Activated CD4-positive, alpha-beta T cell treated with anti-CD3 and anti-CD28 coated beads, Interleukin-2, amount 10 ng/mL, durations not matched to agents 24 days and 14 days (primary cell): ENCODE measurements around the gene HECA. TPM values are rescaled to one million over a fixed set of nuclear protein-coding genes. Genes with fewer than 3 reads are reported as not detected.

ENCODE experiments used
- DNase-seq: peaks from one replicate; pipeline ENCODE4 v3.0.0; 2022
- H3K27ac Mint-ChIP-seq: one replicate; pipeline ENCODE4 v1.8.0; 2022; ENCODE audit warnings: mild to moderate bottlenecking, mixed read lengths
- H3K27me3 Mint-ChIP-seq: one replicate; pipeline ENCODE4 v1.8.0; 2022; ENCODE audit warnings: mixed read lengths
- H3K36me3 Mint-ChIP-seq: one replicate; pipeline ENCODE4 v1.8.0; 2022; ENCODE audit warnings: low read depth, mild to moderate bottlenecking, mixed read lengths
- H3K4me1 Mint-ChIP-seq: one replicate; pipeline ENCODE4 v1.8.0; 2021; ENCODE audit warnings: mixed read lengths
- H3K4me3 Mint-ChIP-seq: one replicate; pipeline ENCODE4 v1.8.0; 2022; ENCODE audit warnings: mild to moderate bottlenecking, moderate library complexity, mixed read lengths
- H3K9me3 Mint-ChIP-seq: one replicate; pipeline ENCODE4 v1.8.0; 2021; ENCODE audit warnings: mixed read lengths
- intact Hi-C: fragments of 100-400 bp; cut with micrococcal nuclease; formaldehyde crosslinking; loops from one replicate; pipeline ENCODE4 v1.15.1; 2023
- total RNA-seq: library from RNA; stranded (reverse); gene quantifications from 2 replicates; pipeline ENCODE4 v1.2.3, GENCODE V29; 2022

HECA gene
- total RNA-seq, 1 donor from 2014 or later, result 47.7 TPM

DNA sequence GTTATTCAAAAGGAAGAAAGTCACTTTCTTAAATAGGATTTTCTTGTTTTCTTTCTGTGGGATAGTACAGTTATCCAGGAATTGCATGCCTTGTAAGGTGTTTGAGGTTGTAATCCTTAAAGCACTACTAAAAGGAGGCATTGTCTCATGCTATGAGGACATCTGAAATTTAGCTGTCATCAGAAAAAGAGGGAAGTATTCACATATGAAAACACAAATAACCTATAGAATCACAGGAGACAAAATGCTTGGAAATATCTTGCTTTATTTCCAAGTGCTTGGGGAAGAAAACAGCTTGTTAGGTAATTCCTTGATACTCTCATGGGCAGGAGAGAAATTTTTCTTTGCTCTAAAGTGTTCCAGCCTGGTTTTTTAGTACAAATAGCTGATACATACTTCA lies 40.1 kb downstream of the HECA start:
- H3K27ac Mint-ChIP-seq, result peak overlapping the region; percentile 3
- no peak for DNase-seq
- H3K4me3 Mint-ChIP-seq, result no peak overlapping the region
- intact Hi-C loops, result loop anchor here (2.0 kb wide), 1 partner anchor 14 kb away; no protein-coding TSS in a partner anchor
- peaks cover 71% of the 10 kb centered on the region for H3K4me1 Mint-ChIP-seq
- no peaks in the 10 kb centered on the region for H3K27me3 Mint-ChIP-seq
- H3K36me3 Mint-ChIP-seq, result peaks cover 75% of the 10 kb centered on the region
- no peaks in the 10 kb centered on the region for H3K9me3 Mint-ChIP-seq

- Mint-ChIP-seq H3K36me3 (peaks cover 76% of the 10 kb centered on the region), H3K4me1 (peaks cover 69% of the 10 kb centered on the region), H3K4me3 (peak overlapping the region; percentile 0), H3K9me3 (no peaks in the 10 kb centered on the region), H3K27me3 (no peaks in the 10 kb centered on the region), H3K27ac (peak overlapping the region; percentile 58)
- no peak for DNase-seq
- intact Hi-C loops, result loop anchor here (2.0 kb wide), 1 partner anchor 15 kb away; no protein-coding TSS in a partner anchor
Observed at GRCh38 chr6:139175389-139175948, 40.6 kb downstream of the HECA start.

DNA sequence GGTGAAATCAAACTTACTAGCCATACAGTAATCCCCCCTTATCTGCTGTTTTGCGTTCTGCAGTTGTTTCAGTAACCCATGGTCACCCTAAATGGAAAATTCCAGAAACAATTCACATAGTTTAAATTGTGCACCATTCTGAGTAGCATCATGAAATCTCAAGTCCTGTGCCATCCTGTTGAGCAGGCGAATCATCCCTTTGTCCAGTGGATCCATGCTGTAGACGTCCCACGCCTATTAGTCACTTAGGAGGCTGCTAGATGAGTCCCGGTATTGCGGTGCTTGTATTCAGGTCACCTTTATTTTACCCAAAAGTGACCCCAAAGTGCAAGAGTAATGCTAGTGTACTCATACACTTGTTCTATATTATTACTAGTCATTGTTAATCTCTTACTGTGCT lies 46.4 kb downstream of the HECA start:
- no peaks in the 10 kb centered on the region for H3K27me3 Mint-ChIP-seq
- no peak overlapping the region for H3K4me3 Mint-ChIP-seq
- no peak for DNase-seq
- H3K4me1 Mint-ChIP-seq, result peaks cover 43% of the 10 kb centered on the region
- H3K27ac Mint-ChIP-seq, result no peak overlapping the region
- intact Hi-C loops, result no loop called here
- peaks cover 57% of the 10 kb centered on the region for H3K36me3 Mint-ChIP-seq
- H3K9me3 Mint-ChIP-seq, result no peaks in the 10 kb centered on the region

- peaks cover 38% of the 10 kb centered on the region for H3K36me3 Mint-ChIP-seq
- no peaks in the 10 kb centered on the region for H3K27me3 Mint-ChIP-seq
- intact Hi-C loops, result loop anchor here (2.0 kb wide), 1 partner anchor 31 kb away; no protein-coding TSS in a partner anchor
- peaks cover 4% of the 10 kb centered on the region for H3K9me3 Mint-ChIP-seq
- DNase-seq, result no peak
- H3K27ac Mint-ChIP-seq, result peak overlapping the region; percentile 46
- H3K4me3 Mint-ChIP-seq, result no peak overlapping the region
- H3K4me1 Mint-ChIP-seq, result peaks cover 30% of the 10 kb centered on the region
Observed at GRCh38 chr6:139184047-139184446, 49.2 kb downstream of the HECA start.

DNA sequence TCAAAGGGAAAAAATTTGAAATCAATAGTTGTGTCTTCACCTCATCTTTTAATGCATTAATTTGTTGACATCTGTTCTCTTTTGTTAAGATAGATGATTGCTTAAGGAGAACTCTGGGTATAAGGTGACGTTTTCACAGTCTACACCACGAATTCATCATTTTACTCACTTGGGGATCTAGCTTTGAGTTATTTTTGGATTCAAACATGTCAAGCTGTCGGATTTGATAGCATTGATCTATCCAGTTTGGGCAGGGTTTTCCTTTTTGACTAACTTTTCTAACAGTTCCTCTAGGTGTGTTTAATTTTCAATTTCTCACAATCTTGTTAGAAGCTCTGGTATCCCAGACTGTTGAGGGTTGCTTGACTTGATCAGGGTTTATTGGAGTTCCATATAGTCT lies 49.6 kb downstream of the HECA start:
- Mint-ChIP-seq H3K27me3 (no peaks in the 10 kb centered on the region), H3K4me3 (no peak overlapping the region), H3K4me1 (peaks cover 30% of the 10 kb centered on the region), H3K36me3 (peaks cover 34% of the 10 kb centered on the region), H3K9me3 (peaks cover 4% of the 10 kb centered on the region), H3K27ac (peak overlapping the region; percentile 46)
- intact Hi-C loops, result loop anchor here (2.0 kb wide), 1 partner anchor 32 kb away; no protein-coding TSS in a partner anchor
- no peak for DNase-seq

- Mint-ChIP-seq H3K4me3 (no peak overlapping the region), H3K4me1 (peaks cover 25% of the 10 kb centered on the region), H3K9me3 (peaks cover 4% of the 10 kb centered on the region), H3K27ac (peak overlapping the region; percentile 43), H3K36me3 (peaks cover 18% of the 10 kb centered on the region), H3K27me3 (no peaks in the 10 kb centered on the region)
- no peak for DNase-seq
- intact Hi-C loops, result loop anchor here (2.0 kb wide), 1 partner anchor 39 kb away; no protein-coding TSS in a partner anchor
Observed at GRCh38 chr6:139186242-139186641, 51.4 kb downstream of the HECA start.

GRCh38 chr6:139186692-139187091 lies 51.8 kb downstream of the HECA start:
- H3K27me3 Mint-ChIP-seq, result no peaks in the 10 kb centered on the region
- intact Hi-C loops, result loop anchor here (2.0 kb wide), 1 partner anchor 40 kb away; no protein-coding TSS in a partner anchor
- no peak overlapping the region for H3K27ac Mint-ChIP-seq

DNA sequence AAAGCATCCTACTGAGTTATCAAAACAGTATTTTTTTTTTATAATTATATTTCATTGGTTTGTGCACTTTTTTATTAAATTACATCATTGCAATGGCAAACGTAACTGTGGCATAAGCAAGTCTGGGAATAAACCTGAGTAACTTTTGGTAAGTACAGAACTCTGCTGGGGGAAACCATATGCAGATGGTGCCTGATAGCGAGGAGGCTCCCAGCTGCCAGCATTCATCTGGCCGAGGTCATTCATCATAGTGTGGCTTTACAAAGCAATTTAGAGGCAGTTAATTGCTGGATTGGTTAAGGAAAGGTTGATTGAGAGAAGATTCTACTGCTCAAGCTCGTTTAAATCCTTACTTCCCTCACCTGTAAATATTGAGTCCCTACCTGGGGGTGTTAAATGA lies 52.6 kb downstream of the HECA start:
- intact Hi-C loops, result loop anchor here (2.0 kb wide), 1 partner anchor 41 kb away; no protein-coding TSS in a partner anchor
- Mint-ChIP-seq H3K27me3 (no peaks in the 10 kb centered on the region), H3K27ac (no peak overlapping the region), H3K9me3 (peaks cover 4% of the 10 kb centered on the region), H3K4me3 (no peak overlapping the region), H3K4me1 (peaks cover 24% of the 10 kb centered on the region), H3K36me3 (peaks cover 11% of the 10 kb centered on the region)
- DNase-seq, result no peak

More at GRCh38 chr6:139186692-139187091, 51.8 kb downstream of the HECA start:
- H3K4me1 Mint-ChIP-seq, result peaks cover 24% of the 10 kb centered on the region
- H3K9me3 Mint-ChIP-seq, result peaks cover 4% of the 10 kb centered on the region
- peaks cover 16% of the 10 kb centered on the region for H3K36me3 Mint-ChIP-seq
- no peak for DNase-seq
- no peak overlapping the region for H3K4me3 Mint-ChIP-seq

DNA sequence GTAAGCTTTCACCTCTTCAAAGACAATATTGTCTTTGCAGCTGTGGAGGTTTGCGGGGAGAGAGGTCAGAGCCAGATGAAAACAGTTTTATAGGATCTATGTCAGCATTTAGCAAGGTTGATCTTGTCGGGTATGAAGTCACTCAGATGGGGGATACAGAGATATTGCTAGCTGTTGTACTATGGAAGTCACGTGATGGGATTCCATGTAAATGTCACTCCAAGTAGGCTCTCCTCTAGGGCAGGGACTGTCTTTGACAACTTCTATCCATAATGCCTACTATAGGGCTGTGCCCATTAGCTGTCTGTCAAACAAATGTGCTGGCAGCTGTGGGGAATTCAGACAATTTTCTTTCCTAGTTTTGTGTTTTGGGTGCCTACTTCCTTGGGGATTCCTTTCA lies 54.8 kb downstream of the HECA start:
- Mint-ChIP-seq H3K27ac (no peak overlapping the region), H3K4me1 (peaks cover 16% of the 10 kb centered on the region), H3K4me3 (no peak overlapping the region), H3K9me3 (peaks cover 15% of the 10 kb centered on the region), H3K27me3 (no peaks in the 10 kb centered on the region), H3K36me3 (peaks cover 8% of the 10 kb centered on the region)
- no peak for DNase-seq
- intact Hi-C loops, result no loop called here

DNA sequence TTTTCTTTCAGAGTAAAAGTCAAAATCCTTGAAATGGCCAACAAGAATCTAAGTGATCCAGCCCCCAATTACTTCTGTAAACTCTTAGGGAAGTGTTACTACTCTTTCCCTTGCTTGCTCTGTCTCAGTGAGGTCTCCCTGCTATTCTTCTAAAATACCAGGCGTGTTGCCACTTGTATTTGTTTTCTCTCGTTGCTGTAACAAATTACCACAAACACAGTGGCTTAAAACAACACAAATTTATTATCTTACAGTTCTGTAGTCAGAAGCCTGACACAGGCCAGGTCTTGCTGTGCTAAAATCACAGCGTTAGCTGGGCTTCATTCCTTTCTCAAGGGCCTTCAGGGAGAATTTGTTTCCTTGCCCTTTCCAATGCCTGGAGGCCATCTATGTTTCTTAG lies 59.9 kb downstream of the HECA start:
- intact Hi-C loops, result no loop called here

DNA sequence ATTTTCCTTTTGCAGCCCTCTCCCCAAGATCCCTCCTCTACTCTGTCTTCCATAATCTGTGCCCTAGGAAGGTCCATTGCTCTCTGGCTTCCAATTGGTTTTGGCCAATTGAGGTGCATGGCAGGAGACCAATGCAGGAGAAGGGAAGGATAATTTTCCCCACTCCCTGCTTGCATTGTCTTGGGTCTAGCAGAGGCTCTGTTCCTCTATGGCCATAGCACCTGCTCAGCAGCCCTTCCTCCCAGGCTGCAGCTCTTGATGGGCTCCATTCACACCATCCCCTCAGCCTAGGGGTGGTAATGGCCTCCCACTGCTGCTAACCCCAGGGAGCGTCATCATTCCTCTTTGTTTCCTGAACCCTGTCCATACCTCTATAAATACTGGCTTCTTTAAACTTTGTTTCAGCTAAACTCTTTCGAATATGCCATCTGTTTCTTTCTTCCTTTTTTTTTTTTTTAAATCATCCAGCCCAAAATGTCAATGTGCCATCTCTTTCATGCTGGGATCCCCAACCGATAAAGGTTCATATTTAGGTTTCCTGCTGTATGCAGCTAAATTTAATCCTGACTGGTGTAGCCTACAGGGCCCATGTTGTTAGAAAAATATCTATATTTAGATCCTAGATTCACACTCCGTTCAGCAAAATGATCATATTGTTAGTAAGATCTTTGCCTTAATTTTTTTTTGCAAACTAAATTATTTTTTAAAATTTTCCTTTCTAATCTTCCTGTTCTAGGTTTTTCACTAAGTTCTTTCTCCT lies 63.8 kb downstream of the HECA start:
- H3K36me3 Mint-ChIP-seq, result peaks cover 5% of the 10 kb centered on the region
- intact Hi-C loops, result no loop called here
- no peaks in the 10 kb centered on the region for H3K27me3 Mint-ChIP-seq
- no peak overlapping the region for H3K4me3 Mint-ChIP-seq
- peaks cover 2% of the 10 kb centered on the region for H3K4me1 Mint-ChIP-seq
- H3K27ac Mint-ChIP-seq, result no peak overlapping the region
- DNase-seq, result no peak
- peaks cover 26% of the 10 kb centered on the region for H3K9me3 Mint-ChIP-seq

More for the DNA sequence above, 59.9 kb downstream of the HECA start:
- Mint-ChIP-seq H3K36me3 (peaks cover 5% of the 10 kb centered on the region), H3K27me3 (no peaks in the 10 kb centered on the region), H3K27ac (no peak overlapping the region), H3K4me1 (peaks cover 2% of the 10 kb centered on the region), H3K4me3 (no peak overlapping the region), H3K9me3 (peaks cover 19% of the 10 kb centered on the region)
- DNase-seq, result no peak

GRCh38 chr6:139201378-139201777 lies 66.5 kb downstream of the HECA start:
- H3K27ac Mint-ChIP-seq, result no peak overlapping the region
- intact Hi-C loops, result no loop called here

GRCh38 chr6:139204978-139205377 lies 70.1 kb downstream of the HECA start:
- intact Hi-C loops, result no loop called here
- no peak overlapping the region for H3K27ac Mint-ChIP-seq
- no peak for DNase-seq
- no peak overlapping the region for H3K4me3 Mint-ChIP-seq
- H3K36me3 Mint-ChIP-seq, result peaks cover 16% of the 10 kb centered on the region
- H3K4me1 Mint-ChIP-seq, result no peaks in the 10 kb centered on the region
- no peaks in the 10 kb centered on the region for H3K27me3 Mint-ChIP-seq
- H3K9me3 Mint-ChIP-seq, result peaks cover 36% of the 10 kb centered on the region

More at GRCh38 chr6:139201378-139201777, 66.5 kb downstream of the HECA start:
- Mint-ChIP-seq H3K9me3 (peaks cover 17% of the 10 kb centered on the region), H3K4me3 (no peak overlapping the region), H3K4me1 (no peaks in the 10 kb centered on the region), H3K36me3 (peaks cover 4% of the 10 kb centered on the region), H3K27me3 (no peaks in the 10 kb centered on the region)
- no peak for DNase-seq

- Mint-ChIP-seq H3K4me3 (no peak overlapping the region), H3K27me3 (no peaks in the 10 kb centered on the region), H3K36me3 (peaks cover 16% of the 10 kb centered on the region), H3K9me3 (peaks cover 42% of the 10 kb centered on the region), H3K27ac (no peak overlapping the region), H3K4me1 (no peaks in the 10 kb centered on the region)
- no peak for DNase-seq
- intact Hi-C loops, result no loop called here
Observed at GRCh38 chr6:139205843-139206242, 71.0 kb downstream of the HECA start.
